HT1080 (cell line): ENCODE data around the gene CSNK2B. TPM values are rescaled to one million over a fixed set of nuclear protein-coding genes. Genes with fewer than 3 reads are reported as not detected.
A peak's percentile ranks its signal among the peaks of the same experiment; 100 is the strongest.
"Not testable (repeated sequence)": the region's sequence is repeated elsewhere in the genome, so short reads cannot be mapped to it uniquely, and the experiment has no call there.

Experiments used
- DNase-seq: peaks from one replicate; pipeline ENCODE4 v3.0.0-alpha.2; 2015; ENCODE audit warnings: low read depth
- total RNA-seq: library from RNA; depleted of rRNA; stranded (reverse); fragments of >200 nt; shearing (Covaris generic); gene quantifications from 2 replicates; pipeline ENCODE4 v1.2.3, GENCODE V29; 2014

Gene CSNK2B
- total RNA-seq, 1 experiment from 2014 or later = 357 TPM

DNA sequence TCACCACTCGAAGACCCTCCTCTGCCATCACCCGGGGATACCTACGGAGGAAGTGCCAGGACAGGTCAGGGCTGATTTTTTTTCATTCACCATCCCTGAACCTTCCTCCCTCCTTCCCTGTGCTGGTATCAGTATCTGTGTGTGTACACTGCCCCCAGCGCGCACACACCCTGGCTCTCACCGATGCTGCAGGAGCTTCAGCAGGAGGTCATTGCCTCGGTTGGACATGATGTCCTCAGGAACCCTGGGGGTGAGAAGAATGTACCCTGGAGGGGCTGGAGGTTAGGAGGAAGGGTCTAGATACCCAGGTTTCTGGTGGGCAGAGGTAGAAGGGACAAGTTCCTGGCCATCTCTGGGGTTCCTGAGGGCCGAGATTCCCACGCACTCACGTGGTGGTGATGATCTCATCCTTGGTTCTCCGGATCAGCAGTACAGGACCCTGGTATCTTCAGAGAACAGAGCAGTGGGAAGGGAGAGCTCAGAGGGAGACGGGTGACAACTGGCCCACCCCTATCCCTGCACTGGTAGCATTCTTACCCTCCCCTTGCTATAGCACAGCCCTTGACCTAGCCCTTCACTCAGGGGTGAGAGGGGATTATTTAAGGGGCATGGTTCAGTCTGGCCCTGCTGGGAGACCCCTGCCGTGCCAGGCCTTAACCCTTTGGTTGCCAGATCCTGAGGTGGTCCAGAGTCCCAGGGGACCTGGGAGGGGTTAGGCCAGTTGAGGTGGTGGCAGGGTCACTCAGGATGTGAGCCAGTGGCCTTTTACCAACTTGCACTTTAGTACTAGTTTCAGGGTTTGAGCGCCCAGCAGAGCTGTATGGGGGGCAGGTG, 22.2 kb downstream of the CSNK2B start:
- no peak for DNase-seq

DNA sequence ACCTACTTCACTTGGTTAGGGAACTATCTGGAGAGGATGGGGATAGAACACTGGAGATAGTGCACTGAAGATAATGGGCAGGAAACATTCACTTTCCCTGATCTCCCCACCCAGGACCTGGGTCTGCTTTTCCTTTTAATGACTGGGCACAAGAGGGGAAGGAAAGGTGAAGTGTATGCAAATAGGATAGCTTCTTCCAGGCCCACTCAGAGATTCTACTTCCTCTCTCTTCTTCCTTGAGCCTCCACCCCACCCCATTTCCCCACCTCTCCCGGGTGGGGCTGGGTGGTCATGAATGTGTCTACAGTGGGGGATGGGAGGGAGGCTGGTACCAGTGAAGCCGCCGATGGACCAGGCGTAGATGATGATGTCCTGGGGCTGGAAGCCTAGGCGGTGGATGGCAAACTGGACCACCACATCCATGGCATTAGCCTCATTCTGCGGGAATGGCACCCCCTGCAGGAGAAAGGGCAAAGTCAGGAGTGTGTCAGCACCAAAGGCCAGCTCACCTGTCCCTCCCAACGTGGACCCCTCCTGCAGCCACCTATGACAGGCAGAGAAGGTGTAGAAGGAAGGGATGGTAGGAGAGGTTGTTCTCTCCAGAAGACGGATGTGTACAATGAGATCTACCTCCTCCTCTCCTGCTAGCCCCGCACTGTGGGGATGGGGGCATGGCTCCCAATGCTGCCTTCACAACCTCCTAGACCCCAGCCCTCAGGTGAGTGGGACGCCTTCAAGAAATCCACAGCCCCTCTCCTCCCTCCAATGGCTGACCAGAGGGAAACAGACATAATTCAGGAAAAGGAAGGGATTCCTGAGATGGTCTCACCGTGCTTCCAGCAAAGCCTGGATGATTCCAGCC, 23.6 kb downstream of the CSNK2B start:
- no peak for DNase-seq

DNA sequence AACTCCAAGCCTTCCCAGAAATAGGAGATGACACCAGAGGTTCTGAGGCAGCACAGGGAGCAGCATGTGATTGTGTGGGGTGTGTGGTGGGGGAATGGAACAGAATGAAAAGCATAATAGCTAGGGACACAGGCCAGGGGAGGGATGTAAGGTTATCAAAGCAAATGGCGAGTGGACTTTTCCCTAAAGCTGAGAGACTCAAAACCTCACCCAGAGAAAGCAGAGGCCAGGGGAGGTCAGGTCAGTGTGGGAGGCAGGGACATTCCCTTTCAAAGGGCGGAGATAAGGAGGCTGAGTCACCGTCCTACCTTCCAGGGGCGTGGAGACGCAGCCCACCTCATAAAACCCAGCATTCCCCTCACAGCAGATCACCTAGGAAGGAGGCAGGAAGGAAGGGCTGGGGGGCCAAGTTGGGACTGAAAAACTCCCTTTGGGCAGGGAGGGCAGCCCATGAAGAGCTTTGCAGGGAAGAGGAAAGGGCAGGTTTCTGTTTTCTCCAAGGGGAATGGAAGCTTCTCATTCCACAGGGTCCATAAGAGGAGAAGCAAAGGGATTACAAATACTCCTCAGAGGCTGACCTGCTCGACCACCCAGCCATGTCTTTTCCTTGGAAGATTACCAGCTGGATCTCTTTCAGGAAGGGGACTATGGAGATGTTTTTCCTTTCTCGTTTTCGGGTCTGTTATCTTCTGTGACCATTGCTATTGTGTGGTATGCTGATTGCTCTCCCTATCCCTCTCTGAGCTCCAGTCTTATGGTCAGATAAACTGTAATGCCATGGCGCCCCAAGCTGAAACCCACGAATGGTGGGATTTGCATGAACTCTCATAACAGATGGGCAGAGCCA, 24.6 kb downstream of the CSNK2B start:
- DNase-seq = no peak

DNA sequence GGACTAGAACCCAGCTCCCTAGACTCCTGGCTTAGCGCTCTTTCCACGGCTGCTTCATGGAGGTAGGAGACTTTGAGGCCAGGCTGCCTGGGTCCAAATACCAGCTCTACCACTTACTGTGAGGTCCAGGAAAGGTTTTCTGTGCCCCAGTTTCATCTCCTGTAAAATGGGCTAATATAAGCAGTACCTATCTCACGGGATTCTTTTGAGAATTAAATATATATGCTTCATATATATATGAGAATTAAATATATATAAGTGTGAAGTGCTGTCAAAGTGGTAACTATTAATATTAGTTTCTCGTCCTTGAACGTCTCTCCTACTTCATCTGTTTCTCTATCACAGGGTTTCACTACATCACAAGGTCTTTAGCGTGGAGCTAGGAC, 25.2 kb downstream of the CSNK2B start:
- DNase-seq = no peak

DNA sequence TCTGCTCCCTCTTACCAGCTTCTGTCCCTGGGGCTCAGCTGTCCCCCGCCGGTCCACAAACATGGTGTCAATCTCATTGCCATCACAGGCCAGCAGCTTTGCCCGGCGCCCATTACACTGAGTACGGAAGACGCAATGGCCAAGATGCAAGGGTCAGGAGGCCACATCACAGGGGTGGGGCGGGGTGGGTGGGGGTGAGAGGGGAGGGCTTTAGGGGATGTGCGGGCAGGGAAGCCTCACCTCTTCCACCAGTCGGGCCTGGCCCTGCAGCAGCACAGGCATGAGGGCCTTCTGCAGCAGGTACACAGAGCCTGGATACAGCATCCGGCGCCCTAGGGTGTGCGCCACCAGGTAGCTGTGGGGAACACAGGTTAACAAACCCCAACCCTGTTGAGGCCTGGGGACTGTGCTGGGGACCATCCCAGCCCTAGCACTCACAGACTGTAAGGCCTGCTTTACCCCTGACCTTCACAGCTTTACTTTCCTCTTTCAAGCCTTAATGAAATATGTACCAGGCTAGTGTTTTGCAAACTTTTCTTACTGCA, 25.8 kb downstream of the CSNK2B start:
- no peak for DNase-seq

DNA sequence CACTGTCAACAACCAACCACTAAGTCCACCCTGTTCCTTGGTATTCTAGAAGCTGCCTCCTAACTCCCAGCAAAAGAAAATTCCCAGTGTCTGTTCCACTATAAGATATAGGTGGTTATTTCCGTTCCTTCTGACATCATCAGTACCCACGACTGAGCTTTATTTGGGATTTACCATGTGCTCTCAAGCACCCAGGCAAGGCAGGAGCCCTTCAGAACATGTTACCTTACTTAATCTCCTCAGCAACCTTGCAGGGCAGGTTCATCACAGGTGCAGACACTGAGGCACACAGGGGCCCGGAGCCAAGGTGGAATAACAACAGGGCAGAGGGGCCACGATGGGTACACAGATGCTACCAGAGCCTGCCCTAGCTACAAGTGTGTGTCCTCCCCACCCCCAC, 26.5 kb downstream of the CSNK2B start:
- DNase-seq = no peak

DNA sequence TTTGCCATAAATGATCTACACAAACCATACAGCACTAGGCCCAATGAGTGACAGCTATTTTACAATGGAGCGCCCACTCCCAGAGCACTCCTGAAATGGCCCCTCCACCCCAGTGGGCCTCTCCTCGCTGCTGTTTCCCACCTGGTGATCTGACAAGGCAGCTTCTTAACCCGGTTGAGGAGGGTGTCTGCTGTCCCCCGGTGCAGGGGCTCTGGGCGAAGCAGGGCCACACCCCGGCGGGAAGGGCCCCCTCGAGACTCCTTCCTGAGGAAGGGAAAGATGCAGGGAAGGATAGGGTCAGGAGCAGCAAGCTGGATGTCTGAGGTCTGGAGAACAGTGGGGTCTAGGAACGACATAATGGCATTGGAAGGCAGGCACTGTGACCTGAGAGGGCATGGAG, 27.0 kb downstream of the CSNK2B start:
- DNase-seq = no peak

DNA sequence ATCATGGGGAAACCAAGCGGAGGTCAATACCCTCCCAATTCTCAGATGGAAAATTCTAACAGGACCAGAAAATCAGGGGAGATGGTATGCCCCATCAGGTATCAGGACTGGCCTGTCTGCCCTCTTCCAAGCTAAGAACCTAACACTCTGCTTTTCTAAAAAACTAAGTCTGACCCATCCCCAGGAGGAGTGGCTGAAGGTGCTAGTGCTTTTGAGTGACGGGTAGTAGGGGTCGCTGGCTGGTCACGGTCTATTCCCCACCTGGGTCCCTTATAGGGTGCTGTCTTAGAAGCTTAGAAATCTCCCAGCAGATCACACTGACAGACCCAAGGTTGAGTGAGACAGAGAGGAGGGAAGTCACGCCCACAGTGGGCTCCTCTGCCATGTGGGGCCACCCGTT, 27.7 kb downstream of the CSNK2B start:
- no peak for DNase-seq

DNA sequence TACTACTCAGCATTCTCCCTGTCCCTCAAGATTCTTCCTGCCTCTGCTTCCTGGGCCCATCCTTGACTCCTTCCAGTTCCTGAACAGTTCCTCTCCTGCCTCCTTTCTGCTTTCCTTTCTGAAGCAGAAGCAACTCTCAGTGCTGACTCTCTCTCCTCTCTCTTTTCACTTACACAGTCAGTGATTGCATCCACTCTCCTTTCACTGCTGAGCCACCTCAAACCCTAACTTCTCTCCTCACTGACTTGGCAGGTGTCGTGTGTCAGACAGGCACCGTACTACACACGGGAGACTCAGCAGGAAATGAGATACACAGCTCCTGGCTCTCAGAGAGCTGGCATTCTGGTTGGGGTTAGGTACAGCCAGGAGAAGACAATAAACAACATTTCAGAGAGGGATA, 31.7 kb downstream of the CSNK2B start:
- DNase-seq = no peak

DNA sequence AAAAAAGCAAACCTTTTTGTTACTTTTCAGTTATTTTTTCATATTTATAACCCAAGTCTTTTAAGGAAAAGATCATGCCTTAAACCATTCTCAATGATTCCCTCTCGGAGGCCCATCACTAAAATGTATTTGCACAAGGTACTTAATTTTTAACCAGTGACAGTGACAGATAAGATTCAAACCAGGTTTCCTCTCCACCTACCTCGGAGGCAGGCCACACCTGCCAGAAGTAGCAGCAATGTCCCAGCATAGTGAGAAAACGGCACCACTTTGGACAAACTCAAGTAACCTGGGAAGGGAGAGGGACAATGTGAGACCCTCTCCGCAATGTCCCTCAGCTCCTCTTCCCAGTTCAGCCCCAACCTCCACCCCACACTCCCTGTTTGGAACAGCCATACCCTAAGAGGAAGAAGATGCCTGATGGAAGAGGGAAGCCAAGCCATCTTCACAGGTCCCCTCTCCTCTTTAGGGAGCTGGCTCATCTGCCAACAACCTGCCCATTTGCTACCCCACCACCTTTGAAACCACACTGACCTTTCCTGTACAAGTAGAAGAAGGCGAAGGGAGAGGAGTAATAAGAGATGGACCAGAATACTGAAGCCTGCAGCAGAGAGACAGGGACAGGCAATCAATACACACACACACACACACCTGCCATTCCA, 35.0 kb downstream of the CSNK2B start:
- no peak for DNase-seq

DNA sequence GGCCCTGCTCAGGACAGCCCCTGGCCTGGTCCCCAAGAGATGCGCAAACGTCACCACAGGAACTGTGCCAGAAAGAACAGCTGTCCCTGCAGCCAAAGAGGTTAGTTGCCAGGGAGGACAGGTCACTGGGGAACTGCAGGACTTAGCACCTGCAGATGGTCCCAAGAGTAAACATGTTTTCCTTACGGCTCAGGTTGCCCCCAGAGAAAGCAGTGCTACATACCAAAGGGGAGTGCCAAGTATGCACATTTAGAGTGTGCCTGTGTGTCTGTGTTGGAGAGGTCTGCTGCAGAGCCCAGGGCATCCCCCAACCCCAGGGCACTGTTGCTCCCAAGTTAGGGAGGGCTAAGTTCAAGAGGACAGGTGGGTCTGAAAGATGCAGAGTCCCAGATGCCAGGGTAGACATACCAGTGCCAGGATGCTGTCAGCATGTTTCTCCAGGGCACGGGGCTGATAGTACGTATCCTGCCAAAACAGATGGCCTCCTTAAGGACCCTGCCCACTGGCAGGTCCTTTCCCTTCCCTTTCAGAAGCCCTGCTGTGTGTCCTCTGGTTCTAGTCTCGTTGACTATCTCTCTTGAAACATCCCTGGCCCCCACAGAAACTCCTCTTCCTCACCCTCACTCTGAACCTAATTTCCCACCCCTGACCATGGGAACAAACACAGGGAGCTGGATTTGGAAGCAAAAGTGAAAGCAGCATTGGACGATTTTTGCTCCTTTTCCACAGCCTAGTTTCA, 36.0 kb downstream of the CSNK2B start:
- DNase-seq = no peak

DNA sequence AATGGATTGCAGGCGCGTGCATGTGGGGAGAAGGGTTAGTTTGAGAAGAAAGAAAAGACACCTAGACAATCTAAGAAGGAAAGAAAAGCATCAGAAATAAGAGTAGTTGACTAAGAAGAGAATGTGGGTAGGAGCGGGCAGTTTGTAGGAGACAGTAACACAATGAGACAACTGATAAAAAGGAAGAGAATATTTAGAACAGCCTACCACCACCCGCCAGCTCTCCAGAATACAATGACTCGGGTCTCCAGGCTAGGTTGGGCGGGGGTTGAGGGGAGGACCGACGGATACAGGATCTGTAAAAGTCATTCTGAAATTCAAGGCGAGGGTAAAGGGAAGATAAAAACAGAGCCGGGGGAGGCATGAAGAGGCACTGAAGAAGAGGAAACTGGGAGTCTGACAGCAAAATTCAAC, 36.5 kb downstream of the CSNK2B start:
- DNase-seq = no peak

DNA sequence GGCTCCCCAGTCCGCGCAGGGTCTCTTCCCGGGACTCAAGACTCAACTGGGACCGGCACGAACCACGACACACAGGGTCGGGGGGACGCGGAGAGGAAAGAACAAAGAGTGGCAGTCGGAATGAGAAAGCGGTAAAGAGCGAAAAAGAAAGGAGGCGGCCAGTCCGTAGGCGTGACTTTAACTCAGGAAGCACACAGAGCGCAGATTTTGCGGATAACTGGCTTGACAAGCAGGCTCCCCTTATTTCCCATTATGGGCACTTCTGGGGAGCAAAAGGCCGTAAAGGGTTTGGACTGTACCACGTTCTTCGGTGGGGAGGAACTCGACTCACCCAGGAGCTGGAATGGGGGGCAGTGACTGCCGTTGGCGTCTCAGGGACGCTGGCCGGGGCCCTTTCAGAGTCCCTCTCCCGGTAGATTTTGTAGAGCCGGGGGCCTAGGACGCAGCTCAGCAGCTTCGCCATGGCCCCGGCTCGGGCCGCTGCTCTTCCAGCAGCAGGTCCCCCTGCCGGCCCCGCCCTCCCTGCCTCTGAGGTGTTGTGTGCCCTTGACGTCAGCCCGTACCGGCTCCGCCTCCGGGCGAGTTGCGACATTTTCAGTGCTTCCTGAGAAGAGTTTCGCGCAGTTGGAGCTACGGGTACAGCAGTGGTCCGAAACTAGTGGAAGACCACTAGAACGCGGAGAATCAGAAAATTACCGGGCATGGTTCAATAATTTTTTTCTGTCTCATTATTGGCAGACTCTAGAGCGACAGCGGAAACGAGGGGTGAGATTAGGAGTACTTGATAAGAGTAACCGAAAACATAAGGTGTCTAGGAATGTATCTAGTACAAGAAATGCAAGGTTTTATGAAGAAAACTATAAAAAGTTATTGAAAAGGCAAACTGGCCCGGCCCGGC, 37.2 kb downstream of the CSNK2B start, which contains the start of gene ABHD16A:
Gene ABHD16A, minus strand, starts transcription at position 506 of the 898 bp plus-strand sequence. Its CDS starts 43 bp downstream, at position 463.
- peak; percentile 97 for DNase-seq

DNA sequence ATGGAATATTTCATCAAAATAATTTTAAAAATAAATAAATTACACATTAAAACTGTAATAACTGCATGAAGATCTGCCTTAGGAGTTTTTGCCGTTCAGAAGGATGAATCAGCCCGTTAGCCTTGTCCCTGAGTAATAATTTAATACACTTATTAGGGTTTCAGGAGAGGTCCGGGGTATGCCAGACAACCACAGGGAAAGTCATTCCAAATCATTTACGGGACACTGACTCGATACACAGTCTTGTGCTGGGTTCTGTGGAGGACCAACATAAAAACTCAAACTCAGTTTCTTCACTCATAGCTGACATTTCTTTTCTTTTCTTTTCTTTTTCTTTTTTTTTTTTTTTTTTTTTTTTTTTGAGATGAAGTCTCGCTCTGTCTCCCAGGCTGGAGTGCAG, 40.1 kb downstream of the CSNK2B start:
- no peak for DNase-seq

DNA sequence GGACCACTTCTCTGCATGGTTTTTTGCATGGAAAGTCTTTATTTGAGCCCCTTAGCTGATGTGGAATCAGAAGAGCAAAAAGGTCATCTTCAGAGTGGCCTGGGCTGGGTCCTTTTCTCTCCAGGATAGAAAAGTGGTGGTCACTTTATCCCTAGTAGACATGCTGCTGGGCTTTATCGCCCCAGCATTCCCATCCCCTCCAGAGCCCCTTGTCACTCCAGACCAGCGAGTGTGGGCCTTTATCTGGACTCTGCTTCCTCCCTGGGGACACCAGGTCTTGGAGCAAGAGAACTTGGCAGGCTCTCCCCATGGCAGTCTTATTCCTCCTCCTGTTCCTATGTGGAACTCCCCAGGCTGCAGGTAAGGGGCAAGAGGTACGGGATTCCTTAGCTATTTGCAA, 40.7 kb downstream of the CSNK2B start, which contains the start of gene LY6G6F:
Gene LY6G6F, plus strand, starts transcription at position 268 of the 400 bp plus-strand sequence. Its CDS starts 41 bp downstream, at position 309.
- DNase-seq = no peak

DNA sequence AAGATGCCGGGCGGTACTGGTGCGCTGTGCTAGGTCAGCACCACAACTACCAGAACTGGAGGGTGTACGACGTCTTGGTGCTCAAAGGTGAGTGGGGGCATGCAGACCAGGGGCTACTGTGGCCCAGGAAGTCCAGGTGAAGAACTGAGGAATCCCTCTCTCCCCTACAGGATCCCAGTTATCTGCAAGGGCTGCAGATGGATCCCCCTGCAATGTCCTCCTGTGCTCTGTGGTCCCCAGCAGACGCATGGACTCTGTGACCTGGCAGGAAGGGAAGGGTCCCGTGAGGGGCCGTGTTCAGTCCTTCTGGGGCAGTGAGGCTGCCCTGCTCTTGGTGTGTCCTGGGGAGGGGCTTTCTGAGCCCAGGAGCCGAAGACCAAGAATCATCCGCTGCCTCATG, 41.8 kb downstream of the CSNK2B start:
- DNase-seq = no peak

DNA sequence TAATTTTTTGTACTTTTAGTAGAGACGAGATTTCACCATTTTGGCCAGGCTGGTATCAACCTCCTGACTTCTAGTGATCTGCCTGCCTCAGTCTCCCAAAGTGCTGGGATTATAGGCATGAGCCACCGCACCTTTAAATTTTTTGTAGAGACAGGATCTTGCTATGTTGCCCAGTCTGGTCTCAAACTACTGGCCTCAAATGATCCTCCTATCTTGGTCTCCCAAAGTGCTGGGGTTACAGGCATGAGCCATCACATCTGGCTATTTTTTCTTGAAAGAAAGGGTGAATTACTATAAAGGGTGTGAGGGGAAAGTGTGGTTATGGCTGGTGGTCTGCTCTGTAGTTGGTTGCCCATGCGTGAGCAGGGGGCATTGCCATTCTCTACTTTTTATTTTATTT, 42.3 kb downstream of the CSNK2B start:
- DNase-seq = no peak

DNA sequence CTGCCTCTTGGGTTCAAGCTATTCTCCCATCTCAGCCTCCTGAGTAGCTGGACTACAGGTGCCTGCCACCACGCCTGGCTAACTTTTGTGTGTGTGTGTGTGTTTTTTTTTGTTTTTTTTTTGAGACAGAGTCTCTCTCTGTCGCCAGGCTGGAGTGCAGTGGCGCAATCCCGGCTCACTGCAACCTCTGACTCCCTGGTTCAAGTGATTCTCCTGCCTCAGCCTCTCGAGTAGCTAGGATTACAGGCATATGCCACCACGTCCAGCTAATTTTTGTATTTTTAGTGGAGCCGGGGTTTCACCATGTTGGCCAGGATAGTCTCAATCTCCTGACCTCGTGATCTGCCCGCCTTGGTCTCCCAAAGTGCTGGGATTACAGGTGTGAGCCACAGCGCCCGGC, 43.3 kb downstream of the CSNK2B start:
- DNase-seq = not testable (repeated sequence)
